GM12878 (cell line): ENCODE data around the gene C3orf20.

ENCODE experiments used
- CHD2 ChIP-seq: IDR thresholded peaks from 2 replicates; pipeline ENCODE4 v1.6.1; 2011; ENCODE audit warnings: low read depth, low read length, improper control_type of control experiment, borderline replicate concordance
- EZH2 ChIP-seq: IDR thresholded peaks from 2 replicates; pipeline ENCODE4 v1.6.1; 2012; ENCODE audit warnings: low read depth, mild to moderate bottlenecking, control low read depth, inconsistent platforms, low read length, borderline replicate concordance; ENCODE audit not compliant: control insufficient read depth
- RCOR1 ChIP-seq: conservative IDR thresholded peaks from 2 replicates; pipeline ENCODE4 v1.6.1; 2012; ENCODE audit warnings: low read depth, low read length, improper control_type of control experiment
- TAF1 ChIP-seq: IDR thresholded peaks from 2 replicates; pipeline ENCODE4 v1.6.1; 2011; ENCODE audit warnings: mild to moderate bottlenecking, low read depth, low read length, borderline replicate concordance

DNA sequence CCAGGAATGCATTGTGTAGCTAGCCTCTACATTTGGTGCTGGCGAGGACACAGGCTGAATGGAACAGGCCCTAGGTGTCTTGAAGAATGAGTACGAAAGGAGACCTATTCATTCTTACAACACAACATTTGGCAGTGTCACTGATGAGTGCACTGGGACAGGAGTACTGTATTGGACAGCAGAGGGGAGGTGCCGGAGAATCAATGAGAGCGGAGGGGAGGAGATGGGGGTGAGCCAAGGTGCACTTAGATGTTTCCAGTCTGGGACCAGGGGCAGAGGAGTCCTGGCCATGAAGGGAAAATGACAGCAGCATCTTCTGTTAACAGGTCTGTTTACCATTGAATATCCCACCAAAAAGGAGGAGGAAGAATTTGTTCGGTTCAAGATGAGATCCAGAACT lies 53.2 kb downstream of the C3orf20 start:
- no peak for TF ChIP-seq EZH2
- no peak for TF ChIP-seq TAF1
- no peak for TF ChIP-seq RCOR1
- TF ChIP-seq CHD2: no peak
